NT2/D1 (cell line): ENCODE results near the gene PFDN4.

ENCODE experiments used
- SUZ12 ChIP-seq: IDR thresholded peaks from 2 replicates; pipeline ENCODE4 v1.6.1; 2011; ENCODE audit not compliant: insufficient read length, insufficient read depth; ENCODE audit errors: extremely low read depth
- YY1 ChIP-seq: IDR thresholded peaks from 2 replicates; pipeline ENCODE4 v1.6.1; 2011; ENCODE audit not compliant: insufficient read length, insufficient read depth
- ZNF274 ChIP-seq: IDR thresholded peaks from 2 replicates; pipeline ENCODE4 v1.6.1; 2011; ENCODE audit warnings: mild to moderate bottlenecking, low read depth, low read length

GRCh38 chr20:54158226-54158625 is 49.7 kb upstream of the PFDN4 start:
- TF ChIP-seq ZNF274 (no peak), SUZ12 (no peak), YY1 (no peak)
